ENCODE results near the gene TNFAIP8. TPM values are rescaled to one million over a fixed set of nuclear protein-coding genes. Genes with fewer than 3 reads are reported as not detected.

Gene TNFAIP8
- 100 to 1,000 TPM; 275 to 314 (median 282) TPM for total RNA-seq

DNA sequence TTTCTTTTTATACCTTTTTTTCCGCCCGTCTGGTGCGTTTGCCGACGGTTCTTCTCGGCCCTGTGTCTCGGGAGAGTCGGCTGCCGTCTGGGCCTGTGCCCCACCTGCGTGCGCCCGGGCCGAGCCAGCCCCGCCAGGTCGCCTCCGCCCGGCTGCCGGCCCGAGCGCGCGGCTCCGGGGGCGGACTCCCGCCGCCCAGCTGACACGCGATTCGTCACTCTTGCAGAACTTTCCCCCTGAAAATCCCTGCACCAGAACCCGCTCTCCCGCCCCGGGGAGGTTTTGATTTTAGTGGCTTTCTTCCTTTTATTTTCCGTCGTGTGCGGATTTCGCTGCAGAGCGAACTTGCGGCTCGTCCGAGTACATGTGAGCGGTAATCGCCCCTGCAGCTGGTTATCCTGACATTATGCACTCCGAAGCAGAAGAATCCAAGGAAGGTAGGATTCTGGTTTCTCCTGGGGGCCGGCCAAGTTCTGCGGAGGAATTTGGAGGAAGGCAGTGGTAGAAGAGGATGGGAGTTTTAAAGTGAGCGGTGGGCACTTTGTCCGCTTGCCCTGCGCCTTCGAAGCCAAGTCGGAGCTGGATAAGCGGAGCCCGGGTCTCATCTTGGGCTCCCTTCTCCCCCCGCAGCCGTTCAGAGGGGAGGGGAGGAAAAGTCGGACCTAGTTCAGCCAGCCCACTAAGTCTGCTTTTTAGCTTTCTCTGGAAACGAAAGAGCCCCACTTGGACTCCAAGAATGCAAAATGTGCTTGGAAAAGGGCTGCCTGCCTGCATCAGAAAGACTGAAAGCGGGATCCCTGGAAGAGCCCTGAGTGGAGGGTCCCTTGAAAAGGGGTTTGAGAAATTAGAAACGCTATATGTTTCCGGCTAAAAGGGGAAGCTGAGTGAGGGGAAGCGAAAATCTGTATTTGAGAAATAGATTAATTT, at the start of gene TNFAIP8:
TSS of gene TNFAIP8 (plus strand) at position 335 of the 927 bp plus-strand sequence. CDS start at position 407, 72 bp downstream.
- Mint-ChIP-seq H3K9me3 (no peaks in the 10 kb centered on the region), H3K4me3 (peak within 1 kb of the TSS; percentile 100), H3K4me1 (ENCODE audit: low read depth) (peaks cover 62% of the 10 kb centered on the region), H3K36me3 (ENCODE audit: insufficient read depth) (peaks cover 56% of the 10 kb centered on the region), H3K27me3 (ENCODE audit: low read depth) (no peaks in the 10 kb centered on the region)
- DNase-seq (peak; percentile 69), ATAC-seq (peak; percentile 70 to 75)

DNA sequence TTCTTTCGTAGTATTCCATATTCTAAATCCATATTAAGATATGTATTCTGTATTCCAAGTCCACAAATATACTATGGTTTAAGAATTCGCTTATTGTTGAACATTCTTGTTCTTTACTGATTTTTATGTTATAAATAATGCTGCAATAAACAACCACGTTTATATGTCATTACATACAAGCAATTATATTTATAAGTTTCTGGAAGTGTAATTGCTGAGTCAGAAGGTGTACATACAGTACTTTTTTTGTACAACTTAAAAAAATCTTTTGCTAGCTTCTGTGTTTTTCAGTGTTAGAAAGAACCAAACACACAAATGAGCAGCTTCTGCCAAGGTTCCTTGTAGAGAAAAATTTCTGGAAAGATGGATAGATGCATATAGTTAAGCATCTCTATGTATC, 48.6 kb upstream of the TNFAIP8 start:
- Mint-ChIP-seq H3K36me3 (ENCODE audit: insufficient read depth) (peaks cover 24% of the 10 kb centered on the region), H3K4me1 (ENCODE audit: low read depth) (peaks cover 93% of the 10 kb centered on the region), H3K9me3 (no peaks in the 10 kb centered on the region), H3K4me3 (no peak overlapping the region), H3K27me3 (ENCODE audit: low read depth) (no peaks in the 10 kb centered on the region)
- DNase-seq = no peak
- ATAC-seq = no peak

DNA sequence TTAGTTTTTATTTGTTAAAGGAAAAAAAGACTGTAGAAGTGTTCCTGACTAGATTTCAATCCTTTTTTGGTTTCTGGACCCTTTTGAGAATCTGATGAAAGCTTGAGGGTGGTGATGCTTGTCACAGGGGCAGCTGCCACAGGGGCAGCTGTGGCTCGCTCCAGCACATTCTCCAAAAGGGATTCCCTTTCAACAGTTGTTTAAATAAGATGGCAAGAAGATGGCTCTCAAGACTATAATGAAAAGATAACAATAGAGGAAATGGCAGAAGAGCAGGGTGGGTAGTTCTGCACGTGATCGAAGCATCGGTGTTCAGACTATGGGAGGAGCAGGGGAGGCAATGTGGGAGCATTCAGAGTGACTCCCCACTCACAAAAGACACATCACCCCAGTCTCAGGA, 46.5 kb upstream of the TNFAIP8 start:
- H3K4me3 Mint-ChIP-seq = peak overlapping the region; percentile 42
- ATAC-seq (no peak), DNase-seq (no peak)

DNA sequence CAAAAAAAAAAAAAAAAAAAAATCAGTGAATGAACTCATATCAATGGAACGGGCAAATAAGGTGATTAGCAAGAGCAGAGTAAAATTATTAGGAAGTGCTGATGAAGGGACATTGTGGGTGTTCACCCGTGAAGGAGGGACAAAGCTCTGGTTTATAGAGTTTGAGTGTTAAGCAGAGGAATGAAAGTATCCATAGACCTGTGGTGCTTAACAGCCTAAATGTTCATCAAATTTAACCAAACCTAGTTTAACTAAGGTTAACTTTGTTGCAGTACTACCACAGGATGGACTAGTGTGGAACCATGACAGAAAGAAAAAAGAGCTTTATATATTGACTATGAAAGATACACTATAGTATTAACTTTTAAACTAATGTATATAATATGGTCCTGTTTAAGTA, 44.1 kb upstream of the TNFAIP8 start:
- H3K9me3 Mint-ChIP-seq = no peaks in the 10 kb centered on the region
- no peaks in the 10 kb centered on the region for H3K27me3 Mint-ChIP-seq (ENCODE audit: low read depth)
- H3K36me3 Mint-ChIP-seq (ENCODE audit: insufficient read depth) = peaks cover 14% of the 10 kb centered on the region
- ATAC-seq = no peak
- DNase-seq = no peak
- peaks cover 93% of the 10 kb centered on the region for H3K4me1 Mint-ChIP-seq (ENCODE audit: low read depth)
- no peak overlapping the region for H3K4me3 Mint-ChIP-seq

More for the DNA sequence above, 46.5 kb upstream of the TNFAIP8 start:
- H3K27me3 Mint-ChIP-seq (ENCODE audit: low read depth) = no peaks in the 10 kb centered on the region
- H3K9me3 Mint-ChIP-seq = no peaks in the 10 kb centered on the region
- peaks cover 92% of the 10 kb centered on the region for H3K4me1 Mint-ChIP-seq (ENCODE audit: low read depth)
- peaks cover 16% of the 10 kb centered on the region for H3K36me3 Mint-ChIP-seq (ENCODE audit: insufficient read depth)

- Mint-ChIP-seq H3K9me3 (no peaks in the 10 kb centered on the region), H3K36me3 (ENCODE audit: insufficient read depth) (peaks cover 14% of the 10 kb centered on the region), H3K4me1 (ENCODE audit: low read depth) (peaks cover 90% of the 10 kb centered on the region), H3K27me3 (ENCODE audit: low read depth) (no peaks in the 10 kb centered on the region), H3K4me3 (no peak overlapping the region)
- DNase-seq (no peak), ATAC-seq (no peak)
Measured at GRCh38 chr5:119312403-119312802, 43.4 kb upstream of the TNFAIP8 start.

GRCh38 chr5:119313197-119313596, 42.6 kb upstream of the TNFAIP8 start:
- H3K27me3 Mint-ChIP-seq (ENCODE audit: low read depth) = no peaks in the 10 kb centered on the region
- H3K36me3 Mint-ChIP-seq (ENCODE audit: insufficient read depth) = peaks cover 14% of the 10 kb centered on the region
- peaks cover 90% of the 10 kb centered on the region for H3K4me1 Mint-ChIP-seq (ENCODE audit: low read depth)
- no peaks in the 10 kb centered on the region for H3K9me3 Mint-ChIP-seq
- no peak for ATAC-seq
- no peak overlapping the region for H3K4me3 Mint-ChIP-seq
- no peak for DNase-seq

DNA sequence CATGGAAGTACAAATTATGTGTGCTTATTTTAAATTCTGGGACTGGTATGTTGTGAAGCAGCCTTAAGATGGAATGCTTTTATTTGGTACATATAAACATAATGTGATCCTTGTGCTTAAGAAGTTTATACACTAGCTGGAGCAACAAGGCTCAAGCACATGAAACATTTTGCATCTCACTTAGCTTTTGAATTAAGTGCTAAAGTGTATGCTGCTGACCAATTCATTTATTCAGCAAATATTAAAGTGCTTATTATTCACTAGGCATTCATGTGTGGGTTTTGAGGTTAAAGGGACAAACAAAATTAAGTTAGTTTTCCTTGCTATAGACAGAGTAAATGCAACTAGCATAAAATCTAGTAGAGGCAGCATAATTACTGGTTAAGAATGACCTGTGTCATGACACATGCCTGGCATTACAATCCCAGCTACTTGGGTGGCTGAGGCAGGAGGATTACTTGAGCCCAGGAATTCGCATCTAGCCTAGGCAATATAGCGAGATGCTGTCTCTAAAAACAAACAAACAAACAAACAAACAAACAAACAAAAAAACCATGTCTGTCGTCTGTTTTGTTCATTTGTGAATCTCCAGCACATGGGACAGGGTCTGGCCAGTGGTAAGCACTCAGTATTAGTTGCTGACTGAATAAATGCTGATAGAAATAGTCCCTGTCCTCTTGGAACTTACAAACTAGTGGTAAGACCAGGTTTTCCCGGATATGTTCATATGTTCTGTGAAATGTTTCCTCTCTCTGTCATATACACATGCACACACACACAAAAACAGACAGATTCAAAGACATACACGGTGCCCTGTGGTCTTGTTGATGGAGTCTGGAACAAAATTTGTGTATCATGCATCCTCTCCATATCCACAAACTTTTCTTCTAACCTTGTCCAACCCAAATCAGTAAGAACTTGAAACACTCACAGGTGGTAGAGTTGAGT, 41.9 kb upstream of the TNFAIP8 start:
- Mint-ChIP-seq H3K4me1 (ENCODE audit: low read depth) (peaks cover 90% of the 10 kb centered on the region), H3K4me3 (peak overlapping the region; percentile 5), H3K27me3 (ENCODE audit: low read depth) (no peaks in the 10 kb centered on the region), H3K9me3 (no peaks in the 10 kb centered on the region), H3K36me3 (ENCODE audit: insufficient read depth) (peaks cover 14% of the 10 kb centered on the region)
- ATAC-seq (no peak), DNase-seq (no peak)

DNA sequence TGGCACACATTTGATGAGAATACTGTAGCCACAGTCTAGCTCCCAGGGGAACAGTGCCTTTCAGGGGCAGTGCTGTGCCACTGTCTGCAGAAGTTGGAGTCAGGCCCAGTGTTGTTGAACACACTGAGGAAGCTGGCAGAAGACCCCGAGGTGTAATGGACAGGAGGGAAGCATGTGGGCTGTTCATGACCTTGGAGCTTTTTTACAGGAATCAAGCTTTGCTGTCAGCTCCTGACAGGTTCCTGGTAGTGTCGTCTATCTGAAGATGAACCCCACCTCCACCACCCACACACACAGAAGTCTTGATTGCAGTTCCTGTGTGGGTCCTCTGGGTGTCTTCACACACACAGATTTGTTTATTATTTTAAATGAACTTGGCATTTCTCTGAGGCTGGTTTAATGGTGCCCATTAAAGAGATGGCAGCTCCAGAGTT, 40.3 kb upstream of the TNFAIP8 start:
- Mint-ChIP-seq H3K4me3 (peak overlapping the region; percentile 47), H3K27me3 (ENCODE audit: low read depth) (no peaks in the 10 kb centered on the region), H3K4me1 (ENCODE audit: low read depth) (peaks cover 90% of the 10 kb centered on the region), H3K36me3 (ENCODE audit: insufficient read depth) (peaks cover 14% of the 10 kb centered on the region), H3K9me3 (no peaks in the 10 kb centered on the region)
- DNase-seq (peak; percentile 59), ATAC-seq (peak; percentile 76 to 77)

DNA sequence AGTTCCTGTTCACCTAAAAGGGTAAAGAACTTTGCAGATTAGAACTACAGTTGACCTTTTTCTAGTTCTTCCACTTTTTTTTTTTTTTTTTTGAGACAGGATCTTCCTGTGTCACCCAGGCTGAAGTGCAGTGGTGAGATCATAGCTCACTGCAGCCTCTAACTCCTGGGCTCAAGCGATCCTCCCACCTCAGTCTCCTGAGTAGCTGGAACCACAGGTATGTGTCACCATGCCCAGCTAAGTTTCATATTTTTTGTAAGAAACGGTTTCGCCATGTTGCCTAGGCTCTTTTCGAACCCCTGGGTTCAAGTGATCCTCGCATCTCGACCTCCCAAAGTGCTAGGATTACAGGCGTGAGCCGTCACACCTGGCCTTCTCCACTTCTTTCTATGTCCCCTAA, 39.7 kb upstream of the TNFAIP8 start:
- peak overlapping the region; percentile 20 for H3K4me3 Mint-ChIP-seq
- DNase-seq (no peak), ATAC-seq (no peak)
- H3K4me1 Mint-ChIP-seq (ENCODE audit: low read depth) = peaks cover 91% of the 10 kb centered on the region
- H3K9me3 Mint-ChIP-seq = no peaks in the 10 kb centered on the region
- no peaks in the 10 kb centered on the region for H3K27me3 Mint-ChIP-seq (ENCODE audit: low read depth)
- peaks cover 16% of the 10 kb centered on the region for H3K36me3 Mint-ChIP-seq (ENCODE audit: insufficient read depth)

- peaks cover 94% of the 10 kb centered on the region for H3K4me1 Mint-ChIP-seq (ENCODE audit: low read depth)
- H3K27me3 Mint-ChIP-seq (ENCODE audit: low read depth) = no peaks in the 10 kb centered on the region
- no peak overlapping the region for H3K4me3 Mint-ChIP-seq
- H3K36me3 Mint-ChIP-seq (ENCODE audit: insufficient read depth) = peaks cover 15% of the 10 kb centered on the region
- H3K9me3 Mint-ChIP-seq = no peaks in the 10 kb centered on the region
- ATAC-seq = no peak
- no peak for DNase-seq
Measured at GRCh38 chr5:119316906-119317305, 38.9 kb upstream of the TNFAIP8 start.

GRCh38 chr5:119318256-119318894, 37.4 kb upstream of the TNFAIP8 start:
- Mint-ChIP-seq H3K9me3 (no peaks in the 10 kb centered on the region), H3K36me3 (ENCODE audit: insufficient read depth) (peaks cover 15% of the 10 kb centered on the region), H3K4me1 (ENCODE audit: low read depth) (peaks cover 95% of the 10 kb centered on the region), H3K4me3 (peak overlapping the region; percentile 19), H3K27me3 (ENCODE audit: low read depth) (no peaks in the 10 kb centered on the region)
- ATAC-seq (peak; percentile 8 to 16), DNase-seq (no peak)

DNA sequence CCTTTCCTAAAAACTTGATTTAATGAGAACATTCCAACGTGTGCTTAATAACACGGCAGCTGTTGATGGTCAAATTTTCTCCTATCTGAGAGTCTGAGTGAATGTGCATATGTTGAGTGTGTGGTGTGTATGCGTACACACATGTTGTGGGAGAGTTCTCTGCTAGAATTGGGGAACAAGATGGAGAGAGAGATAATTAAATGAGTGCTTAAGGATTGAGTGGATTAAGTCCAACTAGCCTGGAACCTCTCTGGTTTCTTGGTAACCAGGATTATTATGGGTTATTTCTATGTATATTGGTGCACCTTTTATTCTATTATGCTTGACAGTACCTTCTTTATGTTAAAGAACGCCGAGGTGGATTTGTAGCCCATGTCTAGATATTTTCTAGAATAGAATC, 36.4 kb upstream of the TNFAIP8 start:
- H3K4me1 Mint-ChIP-seq (ENCODE audit: low read depth) = peaks cover 94% of the 10 kb centered on the region
- H3K27me3 Mint-ChIP-seq (ENCODE audit: low read depth) = no peaks in the 10 kb centered on the region
- H3K36me3 Mint-ChIP-seq (ENCODE audit: insufficient read depth) = peaks cover 15% of the 10 kb centered on the region
- H3K4me3 Mint-ChIP-seq = no peak overlapping the region
- ATAC-seq (no peak), DNase-seq (no peak)
- no peaks in the 10 kb centered on the region for H3K9me3 Mint-ChIP-seq

DNA sequence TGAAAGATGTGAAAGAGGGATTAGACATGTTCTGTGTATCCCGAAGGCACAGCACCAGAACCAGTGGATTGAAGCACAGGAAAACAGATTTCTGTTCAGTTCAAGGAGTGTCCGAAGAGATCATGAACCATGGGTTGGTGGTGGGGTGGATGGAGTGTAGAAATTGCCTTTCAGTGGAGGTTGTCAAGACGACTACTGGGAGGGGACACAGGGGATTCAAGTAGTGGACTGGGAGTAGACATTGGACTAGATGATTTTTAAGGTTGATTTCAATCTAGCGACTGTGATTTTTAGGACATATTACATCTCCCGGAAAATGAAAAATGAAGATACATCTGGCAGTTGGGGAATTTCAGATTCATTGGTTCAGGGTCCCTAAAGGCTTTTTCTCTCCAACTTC, 35.9 kb upstream of the TNFAIP8 start:
- no peak for DNase-seq
- peaks cover 93% of the 10 kb centered on the region for H3K4me1 Mint-ChIP-seq (ENCODE audit: low read depth)
- no peak for ATAC-seq
- peaks cover 15% of the 10 kb centered on the region for H3K36me3 Mint-ChIP-seq (ENCODE audit: insufficient read depth)
- no peaks in the 10 kb centered on the region for H3K9me3 Mint-ChIP-seq
- H3K27me3 Mint-ChIP-seq (ENCODE audit: low read depth) = no peaks in the 10 kb centered on the region
- H3K4me3 Mint-ChIP-seq = peak overlapping the region; percentile 55

Data from activated T-cell treated with anti-CD3 and anti-CD28 coated beads, Interleukin-2, amount 50 U/mL, for 4 hours (primary cell).